ENCODE measurements around the gene CCDC15.

CCDC15 gene

DNA sequence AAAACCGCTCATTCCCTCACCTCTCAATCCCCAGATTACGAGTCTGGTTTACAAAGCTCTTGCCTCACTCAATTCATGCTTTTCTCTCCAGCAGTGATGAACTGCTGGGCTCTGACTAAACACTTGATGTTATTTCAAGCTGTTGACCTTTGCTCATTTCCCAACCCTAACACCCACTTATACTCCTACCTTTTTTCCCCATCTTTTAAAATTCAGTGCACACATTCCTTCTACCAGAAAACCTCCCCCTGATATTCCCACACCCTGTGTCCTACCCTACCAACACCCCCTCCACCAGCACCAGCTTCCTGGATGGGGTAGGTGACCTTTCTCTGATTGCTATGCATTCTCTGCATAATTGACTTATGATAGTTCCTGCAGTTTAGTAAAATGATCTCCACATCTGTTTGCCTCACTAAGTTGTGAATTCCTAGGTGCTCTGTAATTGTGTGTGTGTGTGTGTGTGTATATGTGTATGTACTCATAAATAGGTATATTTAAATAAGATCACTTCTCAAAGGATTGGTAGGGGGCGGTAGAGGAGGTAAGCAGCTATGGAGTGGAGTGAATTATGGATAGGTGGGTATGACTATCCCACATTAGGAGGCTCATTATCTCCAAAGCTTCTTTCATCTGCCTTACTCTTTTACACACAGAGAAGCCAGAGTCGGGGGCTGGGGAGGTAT, 19.0 kb upstream of the CCDC15 start:
- TF ChIP-seq ZNF274 (IDR thresholded peaks at IDR 0.05; ENCODE audit: low read depth, low read length): no peak

DNA sequence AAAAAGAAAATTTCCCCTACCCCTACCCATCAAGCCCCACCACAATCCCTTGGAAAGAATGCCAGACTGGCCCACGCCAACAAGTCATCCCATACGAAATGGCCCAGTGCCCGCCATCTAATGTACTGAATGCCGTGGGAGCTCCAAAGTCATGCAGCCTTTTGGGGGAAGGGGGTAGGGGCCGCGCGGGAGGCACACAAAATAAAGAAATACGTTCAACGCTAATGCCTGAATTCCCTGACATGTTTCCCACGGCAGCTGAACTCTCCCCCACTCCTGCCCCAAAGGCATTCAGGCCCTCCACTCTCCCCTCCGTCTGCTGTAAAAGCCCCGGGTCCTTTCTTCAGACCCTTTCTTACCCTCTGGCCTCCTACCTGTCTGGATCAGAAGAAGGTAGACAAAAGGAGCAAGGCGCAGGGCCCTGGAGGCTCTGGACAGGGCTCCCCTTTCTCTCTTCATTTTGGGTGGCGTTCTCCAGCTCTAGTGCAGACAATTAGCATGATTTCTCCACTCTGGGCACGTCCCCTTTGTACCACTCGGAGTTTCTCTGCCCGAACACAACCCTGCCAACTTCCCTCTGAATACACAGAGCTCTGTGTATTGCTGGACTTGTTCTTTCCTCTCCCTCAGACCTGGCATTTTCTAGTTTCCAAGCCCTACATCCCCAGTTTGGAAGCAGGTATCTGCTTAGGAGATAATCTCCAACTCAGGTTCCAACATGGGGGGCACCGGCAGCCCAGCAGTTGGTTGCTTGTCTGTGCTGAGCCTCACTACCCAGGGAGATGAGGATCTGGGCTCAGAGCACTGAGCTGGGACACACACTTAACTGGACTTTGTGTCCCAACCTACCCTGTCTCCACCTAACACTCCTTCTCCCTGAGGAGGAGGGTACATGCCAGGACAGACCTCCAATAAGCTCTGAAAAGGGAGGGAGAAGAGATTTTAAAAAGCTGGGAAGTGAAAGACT, 18.2 kb upstream of the CCDC15 start, which contains the start of gene HEPACAM:
TSS of gene HEPACAM (minus strand) at position 500 of the 967 bp plus-strand sequence. CDS start at position 459, 41 bp downstream.
- H3K4me3 ChIP-seq (ENCODE audit: low read length): no peak within 1 kb of the TSS
- no peak for TF ChIP-seq ZNF274 (IDR thresholded peaks at IDR 0.05; ENCODE audit: low read depth, low read length)

More for the DNA sequence above, 19.0 kb upstream of the CCDC15 start:
- no peak overlapping the region for H3K4me3 ChIP-seq (ENCODE audit: low read length)

DNA sequence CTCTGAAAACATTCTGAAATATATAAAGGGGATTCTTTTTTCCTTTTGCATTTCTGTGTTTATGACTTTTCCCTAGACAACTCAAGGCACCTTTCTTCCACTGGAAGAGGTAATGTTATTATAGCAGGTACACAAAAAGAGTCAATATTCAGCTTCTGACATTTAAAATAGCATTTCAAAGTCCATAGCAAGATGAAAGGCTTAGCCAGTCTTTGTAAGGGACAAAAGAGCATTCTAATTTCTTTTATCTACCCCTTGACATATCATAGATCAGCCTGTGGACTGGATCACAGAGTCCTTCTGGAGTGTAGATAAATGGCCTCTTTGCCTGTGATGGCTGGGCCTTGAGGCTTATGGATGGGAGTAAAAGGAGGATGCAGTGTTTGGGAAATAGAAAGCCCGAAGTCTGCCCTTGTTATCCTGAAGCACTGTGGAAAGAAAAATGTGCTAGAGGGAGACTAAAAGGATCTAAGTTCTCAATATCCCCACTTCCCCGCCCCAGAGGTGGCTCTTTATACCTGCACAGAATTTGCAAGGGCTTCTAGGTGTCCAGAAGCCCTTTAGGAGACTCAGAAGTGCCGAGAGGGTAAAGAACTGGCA, 16.6 kb upstream of the CCDC15 start:
- TF ChIP-seq ZNF274 (IDR thresholded peaks at IDR 0.05; ENCODE audit: low read depth, low read length): no peak

DNA sequence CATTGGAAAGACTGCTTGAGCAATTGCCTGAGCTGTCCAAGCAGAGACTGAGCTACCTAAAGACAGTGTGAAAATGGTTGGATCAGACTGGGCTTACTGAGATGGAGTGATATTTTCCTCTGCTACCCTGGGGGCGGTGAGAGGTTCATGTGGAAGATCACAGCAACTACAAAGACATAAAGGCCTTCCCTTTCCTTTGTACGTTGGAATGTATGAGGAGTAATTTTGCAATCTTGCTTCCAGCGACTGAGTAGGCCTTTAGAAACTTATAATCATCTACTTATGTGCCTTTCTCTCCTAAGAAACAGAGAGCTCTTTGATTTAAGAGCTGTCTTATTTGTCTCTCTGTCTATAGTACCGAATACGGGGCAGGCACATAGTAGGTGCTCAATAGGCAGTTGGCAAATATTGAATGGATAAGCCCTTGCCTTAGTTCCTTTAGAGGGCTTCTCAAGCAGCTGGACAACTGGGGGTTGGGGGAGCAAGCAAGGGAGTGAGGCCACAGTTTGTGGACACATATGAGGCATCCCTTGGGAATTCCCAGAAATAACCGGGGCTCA, 15.7 kb upstream of the CCDC15 start:
- no peak for TF ChIP-seq ZNF274 (IDR thresholded peaks at IDR 0.05; ENCODE audit: low read depth, low read length)
- no peak overlapping the region for H3K4me3 ChIP-seq (ENCODE audit: low read length)

More for the DNA sequence above, 16.6 kb upstream of the CCDC15 start:
- H3K4me3 ChIP-seq (ENCODE audit: low read length): no peak overlapping the region

DNA sequence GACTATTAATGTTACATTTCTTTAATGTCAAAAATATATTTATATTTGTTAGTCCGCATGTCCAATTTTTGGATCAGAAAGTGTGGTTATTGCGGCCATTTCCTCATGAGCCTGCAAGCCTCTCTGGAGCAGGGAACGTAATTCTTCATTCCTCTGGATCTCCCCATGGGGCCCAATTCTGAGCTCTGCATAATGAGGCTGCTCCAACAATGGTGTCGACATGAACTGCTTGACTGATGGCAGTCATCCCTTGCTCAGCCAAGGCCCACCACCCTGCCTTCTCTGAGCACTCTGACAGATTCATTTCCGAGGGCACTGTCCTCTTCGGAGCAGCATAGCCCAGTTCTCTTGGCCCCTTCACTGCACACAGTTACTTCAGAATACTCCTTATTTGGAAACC, 15.0 kb upstream of the CCDC15 start:
- TF ChIP-seq ZNF274 (IDR thresholded peaks at IDR 0.05; ENCODE audit: low read depth, low read length): no peak
- H3K4me3 ChIP-seq (ENCODE audit: low read length): no peak overlapping the region

DNA sequence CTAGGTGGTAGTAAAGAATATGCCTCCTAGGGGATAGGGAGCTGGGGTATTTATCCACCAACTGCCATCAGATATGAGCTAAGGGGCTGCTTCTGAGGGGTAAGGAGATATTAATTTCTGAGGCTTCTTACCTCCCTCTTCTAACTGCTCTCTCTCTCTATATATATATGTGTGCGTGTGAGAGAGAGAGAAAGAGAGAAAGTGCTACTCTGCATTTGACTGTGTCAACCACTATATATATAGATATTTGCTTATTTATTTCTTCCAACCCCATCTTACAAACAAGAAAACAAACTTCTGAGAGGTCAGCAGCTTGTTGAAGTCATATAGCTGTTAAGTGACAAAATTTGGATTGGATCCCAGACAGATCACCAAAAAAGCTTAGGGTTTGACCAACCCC, 12.3 kb upstream of the CCDC15 start:
- H3K4me3 ChIP-seq (ENCODE audit: low read length): no peak overlapping the region
- TF ChIP-seq ZNF274 (IDR thresholded peaks at IDR 0.05; ENCODE audit: low read depth, low read length): no peak

DNA sequence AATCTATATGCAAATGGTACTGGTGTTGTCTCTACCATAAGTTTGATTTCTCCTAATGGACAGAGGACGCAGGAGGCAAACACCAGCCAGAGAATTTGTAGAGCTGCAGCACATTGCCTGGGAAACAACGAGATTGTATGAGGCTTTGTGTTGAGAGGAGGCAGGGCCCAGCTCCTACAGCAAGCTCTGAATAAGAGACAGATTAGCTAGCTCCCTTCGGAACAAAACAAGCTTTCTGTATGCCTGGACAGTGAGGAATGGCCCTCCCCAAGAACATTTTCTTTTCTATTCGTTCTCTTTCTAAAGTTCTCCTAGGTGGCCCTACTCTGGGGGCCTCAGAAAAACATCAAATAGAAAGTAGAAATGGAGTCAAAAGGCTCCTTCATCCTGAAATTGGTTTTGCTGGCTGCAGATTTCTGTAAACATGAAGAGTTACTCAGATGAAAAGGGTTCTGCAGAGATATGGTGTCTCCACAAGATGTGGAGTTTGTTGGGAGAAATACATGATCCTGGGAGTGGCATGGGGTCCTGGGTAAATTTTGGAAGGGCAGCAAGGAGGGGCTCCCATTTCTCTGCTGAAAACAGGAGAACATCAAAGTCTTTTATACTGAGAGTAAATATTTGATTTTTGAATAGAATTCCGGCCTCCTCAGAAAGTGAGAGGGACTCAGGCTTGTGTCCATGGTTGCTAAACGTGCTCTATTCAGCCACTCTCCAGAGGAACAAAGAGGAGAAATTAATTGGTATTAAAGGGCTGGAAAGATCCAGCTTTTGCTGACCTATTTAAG, 11.3 kb upstream of the CCDC15 start:
- H3K4me3 ChIP-seq (ENCODE audit: low read length): no peak overlapping the region
- no peak for TF ChIP-seq ZNF274 (IDR thresholded peaks at IDR 0.05; ENCODE audit: low read depth, low read length)

DNA sequence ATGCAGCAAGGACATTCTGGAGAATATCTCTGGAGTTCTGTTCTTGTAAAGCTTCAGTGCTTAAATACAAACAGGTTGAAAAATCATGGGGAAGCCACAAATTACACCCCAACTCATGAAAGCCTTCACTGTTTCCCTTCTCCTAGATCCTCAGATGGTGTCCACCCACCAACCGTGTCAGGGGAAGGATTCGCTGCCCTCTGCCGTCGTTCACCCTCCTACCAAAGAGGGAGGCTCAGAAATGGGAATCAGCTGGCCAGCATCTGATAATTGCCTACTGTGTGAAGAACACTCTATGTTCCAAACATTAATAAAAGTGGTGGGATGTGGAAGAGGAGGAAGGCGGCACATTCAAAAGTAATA, 10.8 kb upstream of the CCDC15 start:
- H3K4me3 ChIP-seq (ENCODE audit: low read length): no peak overlapping the region

DNA sequence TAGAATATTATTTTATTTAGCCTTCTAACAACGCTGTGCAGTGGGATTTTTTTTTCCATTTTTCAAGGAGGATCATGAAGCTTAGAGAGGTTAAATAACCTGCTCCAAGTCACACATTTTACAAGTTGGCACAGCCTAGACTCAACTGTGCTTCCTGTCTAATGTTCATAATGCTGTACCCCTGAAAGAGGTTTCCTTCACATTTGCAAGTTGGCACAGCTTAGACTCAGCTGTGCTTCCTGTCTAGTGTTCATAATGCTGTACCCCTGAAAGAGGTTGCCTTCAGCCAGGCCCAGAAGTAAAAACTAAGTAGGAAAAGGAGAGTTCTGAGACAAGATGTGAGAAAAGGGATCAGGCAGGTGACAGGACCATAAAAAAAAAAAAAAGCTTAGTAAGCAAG, 10.3 kb upstream of the CCDC15 start:
- no peak overlapping the region for H3K4me3 ChIP-seq (ENCODE audit: low read length)
- no peak for TF ChIP-seq ZNF274 (IDR thresholded peaks at IDR 0.05; ENCODE audit: low read depth, low read length)

More for the DNA sequence above, 10.8 kb upstream of the CCDC15 start:
- TF ChIP-seq ZNF274 (IDR thresholded peaks at IDR 0.05; ENCODE audit: low read depth, low read length): no peak

DNA sequence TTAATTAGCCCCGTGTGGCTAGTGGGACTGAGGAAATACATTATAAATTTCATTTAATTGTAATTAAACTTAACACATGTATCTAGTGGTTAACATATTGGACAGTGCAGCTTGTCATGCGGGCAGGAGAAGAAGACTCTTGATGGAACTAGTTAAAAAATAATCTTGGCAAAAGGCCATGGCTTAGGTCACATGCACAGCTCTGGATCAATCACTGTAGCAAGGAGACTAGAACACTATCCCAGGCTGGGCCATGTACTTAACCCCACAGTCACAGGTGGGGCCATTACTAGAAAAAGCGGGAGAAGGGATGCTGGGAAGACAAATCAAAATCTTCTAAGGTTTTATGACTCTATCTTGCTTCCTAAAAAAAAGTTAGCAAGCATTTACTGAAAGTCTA, 9.4 kb upstream of the CCDC15 start:
- no peak overlapping the region for H3K4me3 ChIP-seq (ENCODE audit: low read length)
- TF ChIP-seq ZNF274 (IDR thresholded peaks at IDR 0.05; ENCODE audit: low read depth, low read length): no peak

DNA sequence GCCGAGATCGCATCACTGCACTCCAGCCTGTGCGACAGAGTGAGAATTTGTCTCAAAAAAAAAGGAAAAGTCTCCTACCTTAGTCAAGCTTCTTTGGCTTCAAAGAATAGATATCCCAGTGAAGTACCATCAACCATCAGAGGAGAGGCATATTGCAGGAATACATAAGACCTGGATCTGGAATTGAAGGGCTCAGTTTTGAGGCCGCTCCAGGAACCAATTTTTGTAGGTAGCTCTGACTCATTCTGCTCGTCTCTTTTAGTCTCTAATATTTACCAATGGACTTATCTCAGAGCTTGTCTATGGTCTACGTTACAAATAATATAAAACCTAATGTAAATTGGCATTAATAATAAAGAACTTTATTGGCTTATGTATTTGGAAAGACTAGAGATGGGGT, 8.2 kb upstream of the CCDC15 start:
- no peak overlapping the region for H3K4me3 ChIP-seq (ENCODE audit: low read length)
- TF ChIP-seq ZNF274 (IDR thresholded peaks at IDR 0.05; ENCODE audit: low read depth, low read length): no peak

DNA sequence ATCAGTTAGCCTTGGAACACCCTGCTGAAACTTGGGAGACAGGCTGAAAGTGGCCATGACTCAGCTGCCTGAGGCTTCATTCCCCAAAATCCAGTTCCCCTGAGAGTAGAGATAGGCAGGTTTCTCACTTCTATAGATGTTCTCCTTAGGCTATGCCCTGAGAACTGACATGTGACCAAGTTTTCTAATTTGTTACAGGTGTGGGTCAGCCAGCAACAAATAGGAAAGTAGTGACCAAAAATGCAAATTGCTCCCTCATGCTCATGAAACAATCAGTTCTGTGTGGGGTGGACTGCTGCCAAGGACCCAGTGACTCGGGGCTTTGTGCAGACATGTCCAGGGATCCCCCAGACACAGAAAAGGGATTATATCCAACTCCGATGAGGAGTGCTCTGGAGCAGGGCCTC, 7.3 kb upstream of the CCDC15 start:
- no peak overlapping the region for H3K4me3 ChIP-seq (ENCODE audit: low read length)
- TF ChIP-seq ZNF274 (IDR thresholded peaks at IDR 0.05; ENCODE audit: low read depth, low read length): no peak

DNA sequence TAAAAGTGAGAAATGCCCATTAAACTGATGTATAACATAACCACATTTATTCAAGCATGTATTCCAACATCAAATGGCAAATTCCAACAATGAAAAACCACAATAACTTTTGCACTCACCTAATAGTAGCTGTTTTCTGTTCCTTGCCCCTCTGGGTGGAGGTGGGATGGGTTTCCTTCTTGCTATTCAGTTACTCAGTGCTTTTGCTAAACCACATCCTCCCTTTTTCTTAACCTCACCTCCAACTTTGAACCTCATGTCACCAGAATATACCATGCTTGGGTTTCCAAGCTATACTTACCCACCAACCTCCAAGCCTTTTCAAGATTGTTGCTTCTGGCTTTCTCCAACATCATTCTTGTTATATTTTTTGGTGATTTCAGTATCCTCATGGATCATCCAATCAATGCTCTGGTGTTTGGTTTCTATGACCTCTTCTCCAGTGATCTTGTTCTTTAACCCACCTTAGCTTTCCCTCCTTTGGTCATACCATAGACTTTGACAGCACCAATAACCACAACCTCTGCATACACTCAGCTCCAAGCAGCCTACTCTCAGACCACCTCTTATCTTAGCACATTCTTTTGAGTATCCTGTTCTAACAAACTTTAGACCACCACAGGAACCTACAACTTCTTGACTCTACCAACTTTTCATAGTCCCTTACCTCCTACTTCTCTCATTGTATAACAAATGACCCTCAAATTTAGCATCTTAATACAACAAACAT, 3.2 kb upstream of the CCDC15 start:
- TF ChIP-seq ZNF274 (IDR thresholded peaks at IDR 0.05; ENCODE audit: low read depth, low read length): no peak
- H3K4me3 ChIP-seq (ENCODE audit: low read length): no peak overlapping the region
